ENCODE measurements around the gene GCHFR.

DNA sequence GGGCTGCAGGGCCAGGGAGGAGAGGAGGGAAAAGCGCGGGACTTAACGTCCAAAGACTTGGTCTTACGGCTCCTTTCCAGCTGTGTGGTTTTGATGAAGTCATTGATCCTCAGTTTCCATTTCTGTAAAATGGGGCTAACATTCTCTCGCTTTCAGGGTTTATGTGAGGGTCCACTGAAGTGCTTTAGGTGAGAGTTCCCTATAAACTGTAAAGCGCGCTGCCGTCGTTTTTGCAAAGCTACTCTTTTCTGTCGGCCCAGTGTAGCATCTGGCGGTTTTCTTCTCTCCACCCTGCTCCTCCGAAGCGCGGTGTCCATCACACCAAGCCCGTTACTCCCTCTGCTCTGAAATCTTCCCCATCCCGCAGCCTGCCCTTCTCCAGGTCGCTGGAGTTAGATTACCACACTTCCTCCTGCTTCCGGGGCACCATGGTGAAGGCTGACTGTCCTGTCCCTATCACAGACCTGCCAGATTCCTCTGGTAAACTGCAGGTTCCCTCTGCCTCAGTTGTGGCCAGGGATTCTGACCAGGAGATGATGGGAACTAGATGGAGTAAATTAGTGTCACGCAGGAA lies 44.1 kb downstream of the GCHFR start:
- TF ChIP-seq, protein P1, sequence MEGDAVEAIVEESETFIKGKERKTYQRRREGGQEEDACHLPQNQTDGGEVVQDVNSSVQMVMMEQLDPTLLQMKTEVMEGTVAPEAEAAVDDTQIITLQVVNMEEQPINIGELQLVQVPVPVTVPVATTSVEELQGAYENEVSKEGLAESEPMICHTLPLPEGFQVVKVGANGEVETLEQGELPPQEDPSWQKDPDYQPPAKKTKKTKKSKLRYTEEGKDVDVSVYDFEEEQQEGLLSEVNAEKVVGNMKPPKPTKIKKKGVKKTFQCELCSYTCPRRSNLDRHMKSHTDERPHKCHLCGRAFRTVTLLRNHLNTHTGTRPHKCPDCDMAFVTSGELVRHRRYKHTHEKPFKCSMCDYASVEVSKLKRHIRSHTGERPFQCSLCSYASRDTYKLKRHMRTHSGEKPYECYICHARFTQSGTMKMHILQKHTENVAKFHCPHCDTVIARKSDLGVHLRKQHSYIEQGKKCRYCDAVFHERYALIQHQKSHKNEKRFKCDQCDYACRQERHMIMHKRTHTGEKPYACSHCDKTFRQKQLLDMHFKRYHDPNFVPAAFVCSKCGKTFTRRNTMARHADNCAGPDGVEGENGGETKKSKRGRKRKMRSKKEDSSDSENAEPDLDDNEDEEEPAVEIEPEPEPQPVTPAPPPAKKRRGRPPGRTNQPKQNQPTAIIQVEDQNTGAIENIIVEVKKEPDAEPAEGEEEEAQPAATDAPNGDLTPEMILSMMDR (IDR thresholded peaks at IDR 0.05; ENCODE audit: low read depth, low read length), result no peak
- TF ChIP-seq EZH2phosphoT487 (IDR thresholded peaks at IDR 0.05; ENCODE audit: low read depth), result no peak

All from OCI-LY3 (cell line).